Measurements from ENCODE around the gene ASXL3. TPM values are rescaled to one million over a fixed set of nuclear protein-coding genes. Genes with fewer than 3 reads are reported as not detected.

ASXL3 gene
- total and polyA plus RNA-seq, 2 donors (not counting 3 experiments of a cell fraction or from before 2014, with no cell fraction given): 0.07 to 0.27 TPM

GRCh38 chr18:33588361-33588760 lies 10.3 kb downstream of the ASXL3 start:
- FAIRE-seq (no peak), DNase-seq (ENCODE audit: low read depth, low spot score) (no peak)
- CTCF ChIA-PET: no interaction called here
- H3K27me3 ChIP-seq (ENCODE audit: control insufficient read depth in 2 of 2, insufficient read depth in 2 of 2, low read length in 2 of 2): no peaks in the 10 kb centered on the region
- H3K9me1 ChIP-seq (replicated peaks; ENCODE audit: control insufficient read depth, extremely low read depth, insufficient read depth, low read length): no peaks in the 10 kb centered on the region
- H3K27ac ChIP-seq (ENCODE audit: insufficient read depth, low read depth, low read length): no peak overlapping the region
- H3K4me2 ChIP-seq (ENCODE audit: insufficient read depth, low read length): no peak overlapping the region
- H3K79me2 ChIP-seq (ENCODE audit: control insufficient read depth, insufficient read depth, low read length): no peaks in the 10 kb centered on the region
- H3K4me1 ChIP-seq (ENCODE audit: control insufficient read depth, extremely low read depth, insufficient read depth, low read length): no peaks in the 10 kb centered on the region
- no peak overlapping the region for H3K4me3 ChIP-seq (replicated peaks in 1 of 3; ENCODE audit: insufficient read depth in 1 of 3, low read depth in 1 of 3, low read length in 3 of 3)
- no peaks in the 10 kb centered on the region for H3K9me3 ChIP-seq (replicated peaks; ENCODE audit: control insufficient read depth, insufficient read depth, low read length)
- POLR2A ChIA-PET: no interaction called here
- H3K9ac ChIP-seq (replicated peaks; ENCODE audit: extremely low read depth, insufficient read depth, low read length): no peak overlapping the region
- TF ChIP-seq CTCF (IDR thresholded peaks at IDR 0.05; ENCODE audit: extremely low read depth in 1 of 2, insufficient read depth in 1 of 2, low read depth in 1 of 2, low read length in 2 of 2) (no peak), EZH2 (IDR thresholded peaks at IDR 0.05; ENCODE audit: borderline replicate concordance, low read depth, low read length, severe bottlenecking) (no peak), POLR2AphosphoS5 (IDR thresholded peaks at IDR 0.05; ENCODE audit: insufficient read depth, low read depth, low read length) (no peak), MYC (IDR thresholded peaks at IDR 0.05; ENCODE audit: low read depth, low read length) (no peak), JUN (IDR thresholded peaks at IDR 0.05; ENCODE audit: borderline replicate concordance, insufficient read depth, insufficient read length, low read depth) (no peak), POLR2A (IDR thresholded peaks at IDR 0.05; ENCODE audit: low read depth, low read length) (no peak), FOS (IDR thresholded peaks at IDR 0.05; ENCODE audit: borderline replicate concordance, insufficient read depth, low read length) (no peak), MAX (IDR thresholded peaks at IDR 0.05; ENCODE audit: insufficient read depth, insufficient read length) (no peak)
- H3K36me3 ChIP-seq (ENCODE audit: control insufficient read depth in 2 of 2, extremely low read depth in 1 of 2, insufficient read depth in 2 of 2, low read length in 2 of 2): no peaks in the 10 kb centered on the region
- H4K20me1 ChIP-seq (replicated peaks; ENCODE audit: control insufficient read depth, extremely low read depth, insufficient read depth, low read length): no peaks in the 10 kb centered on the region
- BruUV-seq (replicated peaks): no TSS peak
- dilution Hi-C loops (cut with MboI; ENCODE audit: extremely low pct_ligation_motif_present, low sequenced_read_pairs): no loop called here
- intact Hi-C loops (cut with micrococcal nuclease): no loop called here
- H2AFZ ChIP-seq (ENCODE audit: low read depth, low read length): no peak overlapping the region
